GM23338 (cell line): ENCODE data around the gene AKAP10. TPM values are rescaled to one million over a fixed set of nuclear protein-coding genes. Genes with fewer than 3 reads are reported as not detected.

ENCODE experiments used
- ATAC-seq: fragments of 200-7000 bp; cut with Tn5 transposase; 3 replicates; pipeline ENCODE4 v1.9.1; 2020
- DNase-seq: peaks from one replicate; pipeline ENCODE4 v3.0.0-alpha.2; 2015; ENCODE audit warnings: low spot score
- H2AFZ ChIP-seq: fragments of 200-600 bp; sonication (generic); 2 replicates; pipeline ENCODE4 v1.8.0; 2016; ENCODE audit warnings: antibody characterized with exemption, mild to moderate bottlenecking, moderate library complexity
- H3F3A ChIP-seq: fragments of 200-600 bp; sonication (generic); replicated peaks from 2 replicates; pipeline ENCODE4 v1.8.0; 2017; ENCODE audit warnings: antibody characterized with exemption, mixed run types, low read depth
- H3K27ac ChIP-seq: fragments of 200-600 bp; sonication (generic); 2 replicates; pipeline ENCODE4 v1.6.1; 2016; ENCODE audit warnings: low read depth
- H3K27me3 ChIP-seq: fragments of 200-600 bp; sonication (generic); 2 replicates; pipeline ENCODE4 v1.8.0; 2016; ENCODE audit warnings: mild to moderate bottlenecking, mixed run types, moderate library complexity; ENCODE audit not compliant: insufficient read depth
- H3K36me3 ChIP-seq: fragments of 200-600 bp; sonication (generic); 2 replicates; pipeline ENCODE4 v1.8.0; 2016; ENCODE audit warnings: mild to moderate bottlenecking; ENCODE audit not compliant: insufficient read depth
- H3K4me1 ChIP-seq: fragments of 200-600 bp; sonication (generic); 2 replicates; pipeline ENCODE4 v1.8.0; 2016; ENCODE audit warnings: mild to moderate bottlenecking, moderate library complexity; ENCODE audit not compliant: insufficient read depth
- H3K4me2 ChIP-seq: fragments of 200-600 bp; sonication (generic); 2 replicates; pipeline ENCODE4 v1.7.1; 2017; ENCODE audit warnings: mixed run types
- H3K4me3 ChIP-seq: fragments of 200-600 bp; sonication (generic); 2 replicates; pipeline ENCODE4 v1.6.1; 2016; ENCODE audit warnings: mixed run types
- H3K79me2 ChIP-seq: fragments of 200-600 bp; sonication (generic); replicated peaks from 2 replicates; pipeline ENCODE4 v1.8.0; 2017; ENCODE audit warnings: mild to moderate bottlenecking; ENCODE audit not compliant: insufficient read depth
- H3K9me2 ChIP-seq: fragments of 200-600 bp; sonication (generic); 2 replicates; pipeline ENCODE4 v1.8.0; 2017; ENCODE audit not compliant: insufficient read depth
- H4K20me1 ChIP-seq: fragments of 200-600 bp; sonication (generic); replicated peaks from 2 replicates; pipeline ENCODE4 v1.8.0; 2017; ENCODE audit warnings: mild to moderate bottlenecking; ENCODE audit not compliant: insufficient read depth
- H3K27ac Mint-ChIP-seq: 2 replicates; pipeline ENCODE4 v1.8.0; 2020; ENCODE audit warnings: inconsistent platforms, mild to moderate bottlenecking, moderate library complexity, mixed read lengths
- H3K27me3 Mint-ChIP-seq: 3 replicates; pipeline ENCODE4 v1.8.0; 2022; ENCODE audit warnings: low read depth, mild to moderate bottlenecking, moderate library complexity, mixed read lengths, inconsistent platforms; ENCODE audit not compliant: insufficient read depth, poor library complexity
- H3K36me3 Mint-ChIP-seq: 3 replicates; pipeline ENCODE4 v1.8.0; 2021; ENCODE audit warnings: low read depth, mild to moderate bottlenecking, inconsistent platforms, moderate library complexity, mixed read lengths
- H3K4me1 Mint-ChIP-seq: 3 replicates; pipeline ENCODE4 v1.8.0; 2020; ENCODE audit warnings: mild to moderate bottlenecking, inconsistent platforms, mixed read lengths
- H3K4me3 Mint-ChIP-seq: 3 replicates; pipeline ENCODE4 v1.8.0; 2021; ENCODE audit warnings: moderate library complexity, mild to moderate bottlenecking, inconsistent platforms, mixed read lengths
- H3K9me3 Mint-ChIP-seq: 3 replicates; pipeline ENCODE4 v1.8.0; 2020; ENCODE audit warnings: moderate library complexity, mild to moderate bottlenecking, inconsistent platforms, mixed read lengths
- CREB1 ChIP-seq: fragments of 250-450 bp; sonication (Bioruptor Pico); IDR thresholded peaks from 2 replicates; pipeline ENCODE4 v1.5.0; 2020; ENCODE audit warnings: low read depth, mild to moderate bottlenecking, moderate library complexity
- EZH2 ChIP-seq: fragments of 200-600 bp; sonication (generic); IDR thresholded peaks from one replicate; pipeline ENCODE4 v1.8.0; 2017; ENCODE audit warnings: antibody characterized with exemption, mild to moderate bottlenecking, low read depth; ENCODE audit not compliant: unreplicated experiment
- EZH2phosphoT487 ChIP-seq: fragments of 200-600 bp; sonication (generic); IDR thresholded peaks from one replicate; pipeline ENCODE4 v1.8.1; 2018; ENCODE audit warnings: antibody characterized with exemption; ENCODE audit not compliant: unreplicated experiment
- NANOG ChIP-seq: IDR thresholded peaks from 2 replicates; pipeline ENCODE4 v1.6.1; 2016; ENCODE audit warnings: antibody characterized with exemption, borderline replicate concordance
- POLR2AphosphoS5 ChIP-seq: IDR thresholded peaks from 2 replicates; pipeline ENCODE4 v1.6.1; 2016; ENCODE audit warnings: antibody characterized with exemption, low read depth
- STAT1 ChIP-seq: IDR thresholded peaks from one replicate; pipeline ENCODE4 v1.6.1; 2016; ENCODE audit warnings: antibody characterized with exemption; ENCODE audit not compliant: unreplicated experiment
- ZNF114 ChIP-seq: fragments of 250-450 bp; sonication (Bioruptor Pico); IDR thresholded peaks from 2 replicates; pipeline ENCODE4 v1.5.0; 2020; ENCODE audit warnings: mild to moderate bottlenecking, moderate library complexity
- polyA plus RNA-seq: library from polyadenylated mRNA; unstranded; fragments of >200 nt; fragmentation: Nextera tagmentation; extraction: Ambion mirVana; gene quantifications from 2 replicates; pipeline ENCODE4 v1.2.1, GENCODE V29; 2016
- total RNA-seq: library from RNA; depleted of rRNA; stranded (reverse); fragments of >200 nt; shearing (Covaris generic); gene quantifications from 2 replicates; pipeline ENCODE4 v1.2.3, GENCODE V29; 2014
- TF ChIP-seq, protein P1 (sequence below): IDR thresholded peaks from one replicate; pipeline ENCODE4 v1.6.1; 2018; ENCODE audit warnings: antibody characterized with exemption; ENCODE audit not compliant: unreplicated experiment
- TF ChIP-seq, protein P2 (sequence below), 2 experiments: fragments of 200-600 bp in 1 of 2; sonication (generic) in 1 of 2; conservative IDR thresholded peaks; 2 replicates each; pipeline versions ENCODE4 v1.5.1 to v1.6.1; 2016 to 2017; ENCODE audit warnings: antibody characterized with exemption in 2 of 2, low read depth in 2 of 2, mild to moderate bottlenecking in 2 of 2, moderate library complexity in 1 of 2
- TF ChIP-seq, protein P3 (sequence below): IDR thresholded peaks from 2 replicates; pipeline ENCODE4 v1.6.1; 2016; ENCODE audit warnings: antibody characterized with exemption

The AKAP10 gene
- total and polyA plus RNA-seq, 2 experiments from 2014 or later: 16.7 to 25.9 TPM

DNA sequence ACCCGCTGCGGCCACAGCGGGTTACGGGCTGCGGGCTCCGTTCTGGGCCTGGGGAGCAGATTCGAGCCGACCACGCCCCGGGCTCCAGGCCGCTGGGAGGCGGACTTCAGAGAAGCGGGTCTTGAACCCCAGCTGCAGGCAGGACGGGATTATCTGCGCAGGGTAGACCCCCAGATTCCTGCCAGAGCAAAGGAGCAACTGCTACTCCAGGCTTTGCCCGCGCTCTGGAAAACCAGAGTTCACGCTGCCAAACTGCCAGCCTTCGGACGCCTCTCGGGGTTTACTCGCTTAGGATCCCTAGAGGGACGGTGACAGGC lies 109.6 kb downstream of the AKAP10 start:
- no peaks in the 10 kb centered on the region for H3K9me3 Mint-ChIP-seq
- H3K4me3 Mint-ChIP-seq: peak overlapping the region; percentile 57
- peaks cover 3% of the 10 kb centered on the region; the same call in 1 of the 3 replicates for H3K4me1 Mint-ChIP-seq
- Histone ChIP-seq H3K4me1 (peaks cover 8% of the 10 kb centered on the region; the same call in 1 of the 2 replicates), H3K4me3 (peak overlapping the region; percentile 79), H4K20me1 (no peaks in the 10 kb centered on the region; the same call in 1 of the 2 replicates), H3K4me2 (peak overlapping the region; percentile 92), H2AFZ (peak overlapping the region; percentile 99), H3K27me3 (peaks cover 33% of the 10 kb centered on the region), H3K79me2 (no peaks in the 10 kb centered on the region), H3K27ac (no peak overlapping the region), H3F3A (no peaks in the 10 kb centered on the region), H3K36me3 (no peaks in the 10 kb centered on the region), H3K9me2 (no peaks in the 10 kb centered on the region; the same call in 1 of the 2 replicates)
- TF ChIP-seq CREB1 (CRISPR knock-in tag): no peak
- TF ChIP-seq, protein P1, sequence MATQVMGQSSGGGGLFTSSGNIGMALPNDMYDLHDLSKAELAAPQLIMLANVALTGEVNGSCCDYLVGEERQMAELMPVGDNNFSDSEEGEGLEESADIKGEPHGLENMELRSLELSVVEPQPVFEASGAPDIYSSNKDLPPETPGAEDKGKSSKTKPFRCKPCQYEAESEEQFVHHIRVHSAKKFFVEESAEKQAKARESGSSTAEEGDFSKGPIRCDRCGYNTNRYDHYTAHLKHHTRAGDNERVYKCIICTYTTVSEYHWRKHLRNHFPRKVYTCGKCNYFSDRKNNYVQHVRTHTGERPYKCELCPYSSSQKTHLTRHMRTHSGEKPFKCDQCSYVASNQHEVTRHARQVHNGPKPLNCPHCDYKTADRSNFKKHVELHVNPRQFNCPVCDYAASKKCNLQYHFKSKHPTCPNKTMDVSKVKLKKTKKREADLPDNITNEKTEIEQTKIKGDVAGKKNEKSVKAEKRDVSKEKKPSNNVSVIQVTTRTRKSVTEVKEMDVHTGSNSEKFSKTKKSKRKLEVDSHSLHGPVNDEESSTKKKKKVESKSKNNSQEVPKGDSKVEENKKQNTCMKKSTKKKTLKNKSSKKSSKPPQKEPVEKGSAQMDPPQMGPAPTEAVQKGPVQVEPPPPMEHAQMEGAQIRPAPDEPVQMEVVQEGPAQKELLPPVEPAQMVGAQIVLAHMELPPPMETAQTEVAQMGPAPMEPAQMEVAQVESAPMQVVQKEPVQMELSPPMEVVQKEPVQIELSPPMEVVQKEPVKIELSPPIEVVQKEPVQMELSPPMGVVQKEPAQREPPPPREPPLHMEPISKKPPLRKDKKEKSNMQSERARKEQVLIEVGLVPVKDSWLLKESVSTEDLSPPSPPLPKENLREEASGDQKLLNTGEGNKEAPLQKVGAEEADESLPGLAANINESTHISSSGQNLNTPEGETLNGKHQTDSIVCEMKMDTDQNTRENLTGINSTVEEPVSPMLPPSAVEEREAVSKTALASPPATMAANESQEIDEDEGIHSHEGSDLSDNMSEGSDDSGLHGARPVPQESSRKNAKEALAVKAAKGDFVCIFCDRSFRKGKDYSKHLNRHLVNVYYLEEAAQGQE: no peak
- no peak for TF ChIP-seq STAT1
- TF ChIP-seq POLR2AphosphoS5: no peak
- no peak for TF ChIP-seq EZH2
- TF ChIP-seq, protein P2, sequence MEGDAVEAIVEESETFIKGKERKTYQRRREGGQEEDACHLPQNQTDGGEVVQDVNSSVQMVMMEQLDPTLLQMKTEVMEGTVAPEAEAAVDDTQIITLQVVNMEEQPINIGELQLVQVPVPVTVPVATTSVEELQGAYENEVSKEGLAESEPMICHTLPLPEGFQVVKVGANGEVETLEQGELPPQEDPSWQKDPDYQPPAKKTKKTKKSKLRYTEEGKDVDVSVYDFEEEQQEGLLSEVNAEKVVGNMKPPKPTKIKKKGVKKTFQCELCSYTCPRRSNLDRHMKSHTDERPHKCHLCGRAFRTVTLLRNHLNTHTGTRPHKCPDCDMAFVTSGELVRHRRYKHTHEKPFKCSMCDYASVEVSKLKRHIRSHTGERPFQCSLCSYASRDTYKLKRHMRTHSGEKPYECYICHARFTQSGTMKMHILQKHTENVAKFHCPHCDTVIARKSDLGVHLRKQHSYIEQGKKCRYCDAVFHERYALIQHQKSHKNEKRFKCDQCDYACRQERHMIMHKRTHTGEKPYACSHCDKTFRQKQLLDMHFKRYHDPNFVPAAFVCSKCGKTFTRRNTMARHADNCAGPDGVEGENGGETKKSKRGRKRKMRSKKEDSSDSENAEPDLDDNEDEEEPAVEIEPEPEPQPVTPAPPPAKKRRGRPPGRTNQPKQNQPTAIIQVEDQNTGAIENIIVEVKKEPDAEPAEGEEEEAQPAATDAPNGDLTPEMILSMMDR (conservative IDR thresholded peaks at IDR 0.05; ENCODE audit: low read depth in 2 of 2): peak in 1 of 2 experiments; percentile 0; a peak in 1 of 4 replicates
- H3K27ac Mint-ChIP-seq: no peak overlapping the region
- DNase-seq: no peak
- H3K27me3 Mint-ChIP-seq: peaks cover 32% of the 10 kb centered on the region
- no peaks in the 10 kb centered on the region; the same call in 2 of the 3 replicates for H3K36me3 Mint-ChIP-seq
- no peak for ATAC-seq

DNA sequence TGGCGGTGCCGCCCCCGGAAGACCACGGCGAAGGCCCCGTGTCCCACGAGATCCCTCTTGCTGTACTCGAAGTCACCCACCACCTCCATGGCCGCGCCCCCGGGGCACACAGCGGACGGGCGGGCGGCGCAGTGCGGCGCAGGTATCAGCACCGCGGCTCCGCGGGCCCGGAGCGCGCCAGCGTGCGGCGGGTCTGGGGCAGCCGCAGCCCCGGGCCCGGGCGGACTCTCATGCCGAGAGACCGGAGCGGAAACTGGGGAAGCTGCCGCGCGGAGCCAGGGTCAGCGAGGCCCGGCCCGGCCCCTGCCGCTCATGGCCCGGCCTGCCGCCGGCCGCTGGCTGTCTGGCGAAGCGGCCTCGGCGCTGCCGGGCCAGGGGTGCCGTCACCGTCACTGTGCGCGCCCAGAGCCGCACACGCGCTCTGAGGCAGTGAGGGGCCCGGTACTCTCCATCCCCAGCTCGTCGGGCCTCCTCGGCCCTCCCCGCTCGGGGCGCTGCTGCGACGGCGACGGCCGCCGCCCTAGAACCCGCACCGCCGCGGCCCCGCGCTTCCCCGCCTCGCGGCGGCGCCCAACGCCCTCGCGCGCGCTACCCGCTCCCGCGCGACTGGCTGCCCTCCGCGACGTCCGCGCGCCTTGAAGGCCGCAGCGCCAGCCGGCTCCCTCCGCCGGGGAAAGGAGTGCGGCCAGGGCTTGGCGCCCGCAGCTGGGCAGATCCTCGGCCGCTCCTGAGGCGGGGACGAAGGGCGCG lies 110.1 kb downstream of the AKAP10 start, which contains the start of gene ULK2:
Gene ULK2 (minus strand): TSS at position 608 of the 750 bp plus-strand sequence. CDS start 519 bp downstream, at position 89.
- H3K9me3 Mint-ChIP-seq: no peaks in the 10 kb centered on the region
- peaks cover 3% of the 10 kb centered on the region; the same call in 1 of the 3 replicates for H3K4me1 Mint-ChIP-seq
- Histone ChIP-seq H3K4me2 (peak within 1 kb of the TSS; percentile 92), H3K27ac (no peak within 1 kb of the TSS), H3K4me3 (peak within 1 kb of the TSS; percentile 79), H3F3A (no peaks in the 10 kb centered on the region), H3K4me1 (peaks cover 8% of the 10 kb centered on the region; the same call in 1 of the 2 replicates), H4K20me1 (no peaks in the 10 kb centered on the region; the same call in 1 of the 2 replicates), H3K9me2 (no peaks in the 10 kb centered on the region), H3K27me3 (peaks cover 33% of the 10 kb centered on the region), H3K79me2 (no peaks in the 10 kb centered on the region), H2AFZ (peak within 1 kb of the TSS; percentile 99), H3K36me3 (no peaks in the 10 kb centered on the region)
- peak; percentile 78 for ATAC-seq
- H3K27me3 Mint-ChIP-seq: peaks cover 32% of the 10 kb centered on the region
- no peak within 1 kb of the TSS for H3K27ac Mint-ChIP-seq
- DNase-seq: peak; percentile 83
- peak within 1 kb of the TSS; percentile 85 for H3K4me3 Mint-ChIP-seq
- no peaks in the 10 kb centered on the region; the same call in 2 of the 3 replicates for H3K36me3 Mint-ChIP-seq
- TF ChIP-seq EZH2phosphoT487 (no peak), EZH2 (no peak), NANOG (no peak), ZNF114 (CRISPR knock-in tag) (no peak), POLR2AphosphoS5 (peak; percentile 36; the same call in 1 of the 2 replicates), CREB1 (CRISPR knock-in tag) (peak; percentile 61)
- TF ChIP-seq, protein P3, sequence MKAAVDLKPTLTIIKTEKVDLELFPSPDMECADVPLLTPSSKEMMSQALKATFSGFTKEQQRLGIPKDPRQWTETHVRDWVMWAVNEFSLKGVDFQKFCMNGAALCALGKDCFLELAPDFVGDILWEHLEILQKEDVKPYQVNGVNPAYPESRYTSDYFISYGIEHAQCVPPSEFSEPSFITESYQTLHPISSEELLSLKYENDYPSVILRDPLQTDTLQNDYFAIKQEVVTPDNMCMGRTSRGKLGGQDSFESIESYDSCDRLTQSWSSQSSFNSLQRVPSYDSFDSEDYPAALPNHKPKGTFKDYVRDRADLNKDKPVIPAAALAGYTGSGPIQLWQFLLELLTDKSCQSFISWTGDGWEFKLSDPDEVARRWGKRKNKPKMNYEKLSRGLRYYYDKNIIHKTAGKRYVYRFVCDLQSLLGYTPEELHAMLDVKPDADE: no peak
- TF ChIP-seq, protein P1: no peak
